ENCODE data around the gene TMEM132E.

DNA sequence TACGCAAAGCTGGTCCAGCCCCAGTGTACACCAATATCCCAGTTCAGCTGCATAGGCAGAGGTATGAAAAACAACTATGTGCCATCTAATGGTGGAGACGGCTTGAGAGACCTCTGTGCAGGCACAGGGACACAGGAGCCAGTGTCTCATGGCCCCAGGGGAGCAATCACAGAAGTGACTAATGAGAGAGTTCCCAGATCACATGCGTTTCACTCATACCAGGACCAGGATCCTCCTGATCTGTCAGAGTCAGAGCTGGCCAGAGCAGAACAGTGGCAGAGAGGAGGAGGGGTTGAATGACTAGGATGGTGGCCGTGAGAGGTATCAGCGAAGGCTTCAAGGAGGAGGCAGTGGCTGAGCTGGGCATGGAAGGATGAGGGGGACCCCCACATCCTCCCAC lies 41.1 kb downstream of the TMEM132E start:
- TF ChIP-seq EZH2 (IDR thresholded peaks at IDR 0.05; ENCODE audit: insufficient read depth, poor library complexity, severe bottlenecking) (no peak), EZH2phosphoT487 (IDR thresholded peaks at IDR 0.05; ENCODE audit: insufficient read depth, low read depth) (no peak)
